ENCODE measurements around the gene LSAMP. TPM values are rescaled to one million over a fixed set of nuclear protein-coding genes. Genes with fewer than 3 reads are reported as not detected.

Gene LSAMP
- total and polyA plus RNA-seq, 9 of the 15 experiments (the other 6 are each of a cell fraction or from before 2014, with no cell fraction given) = 0.09 to 0.11 TPM; not detected in 7

GRCh38 chr3:116378077-116378476, 67.2 kb downstream of the LSAMP start:
- ChIA-PET CTCF (ENCODE audit: low intra/inter-chr PET ratio) (no interaction called here), POLR2A (no interaction called here)

More at GRCh38 chr3:116378077-116378476, 67.2 kb downstream of the LSAMP start:
- WGBS (ENCODE audit: insufficient coverage, low coverage, missing lambda C conversion rate) = 11% methylated on average over 1 of the region's 1 CpG
- Histone ChIP-seq H3K4me2 (ENCODE audit: insufficient read depth, low read length) (no peak overlapping the region), H4K20me1 (replicated peaks; ENCODE audit: control insufficient read depth, insufficient read depth, low read length) (no peaks in the 10 kb centered on the region), H3K4me3 (no peak overlapping the region), H3K9me1 (ENCODE audit: control insufficient read depth, insufficient read depth, low read length) (no peaks in the 10 kb centered on the region), H3K36me3 (ENCODE audit: control insufficient read depth, insufficient read depth, low read length) (no peaks in the 10 kb centered on the region), H3K79me2 (ENCODE audit: control insufficient read depth, insufficient read depth, low read length) (no peaks in the 10 kb centered on the region), H2AFZ (ENCODE audit: low read depth, low read length) (no peak overlapping the region), H3K9me3 (replicated peaks; ENCODE audit: control insufficient read depth, insufficient read depth, low read depth, low read length) (no peaks in the 10 kb centered on the region), H3K4me1 (replicated peaks in 1 of 2; ENCODE audit: control insufficient read depth in 2 of 2, insufficient read depth in 2 of 2, low read length in 2 of 2) (no peaks in the 10 kb centered on the region), H3K27ac (ENCODE audit: extremely low read depth, low read depth, low read length) (no peak overlapping the region), H3K9ac (ENCODE audit: insufficient read depth in 1 of 2, low read depth in 2 of 2, low read length in 2 of 2) (no peak overlapping the region), H3K27me3 (ENCODE audit: control insufficient read depth in 2 of 2, insufficient read depth in 2 of 2, low read length in 2 of 2) (no peaks in the 10 kb centered on the region)
- ATAC-seq (no peak), FAIRE-seq (no peak), DNase-seq (ENCODE audit: extremely low read depth in 1 of 4, low spot score in 3 of 4) (no peak)
- BruUV-seq (replicated peaks) = no TSS peak
- TF ChIP-seq VEZF1 (CRISPR knock-in tag; IDR thresholded peaks at IDR 0.05) = no peak
- TF ChIP-seq GABPB2 (CRISPR knock-in tag; conservative IDR thresholded peaks at IDR 0.05) = no peak
- TF ChIP-seq HNRNPLL (IDR thresholded peaks at IDR 0.05; ENCODE audit: low read depth, low read length, poor library complexity, severe bottlenecking) = no peak
- TF ChIP-seq NFE2 (IDR thresholded peaks at IDR 0.05; ENCODE audit: low read depth) = no peak
- TF ChIP-seq FOXP1 (CRISPR knock-in tag; IDR thresholded peaks at IDR 0.05) = no peak
- TF ChIP-seq ETS2 (tag; IDR thresholded peaks at IDR 0.05; ENCODE audit: borderline replicate concordance, poor library complexity, severe bottlenecking) = no peak
- TF ChIP-seq ZNF12 (CRISPR knock-in tag; IDR thresholded peaks at IDR 0.05) = no peak
- TF ChIP-seq ZNF324 (CRISPR knock-in tag; IDR thresholded peaks at IDR 0.05) = no peak
- TF ChIP-seq ZNF431 (CRISPR knock-in tag; IDR thresholded peaks at IDR 0.05) = no peak
- no peak for TF ChIP-seq POLR2AphosphoS5 (IDR thresholded peaks at IDR 0.05; ENCODE audit: control insufficient read depth, insufficient read depth, low read depth, low read length)
- TF ChIP-seq HINFP (tag; conservative IDR thresholded peaks at IDR 0.05; ENCODE audit: low read depth) = no peak
- no peak for TF ChIP-seq C11orf30 (IDR thresholded peaks at IDR 0.05; ENCODE audit: low read depth)
- in situ Hi-C loops (cut with MboI) = no loop called here
- intact Hi-C loops (cut with micrococcal nuclease) = no loop called here
